Effector memory CD4-positive, alpha-beta T cell (primary cell): ENCODE measurements around the gene MSMP.

Experiments used
- DNase-seq, 3 donors: peaks; one replicate each; pipeline ENCODE4 v3.0.0-alpha.2; 2020
- H3K27ac ChIP-seq: 2 replicates; pipeline ENCODE4 v1.7.0; 2013; ENCODE audit warnings: mild to moderate bottlenecking, low read length, moderate library complexity; ENCODE audit not compliant: insufficient read depth, poor library complexity, severe bottlenecking
- H3K27me3 ChIP-seq: replicated peaks from 2 replicates; pipeline ENCODE4 v1.7.0; 2013; ENCODE audit warnings: mild to moderate bottlenecking, low read length; ENCODE audit not compliant: insufficient read depth, control insufficient read depth, poor library complexity, severe bottlenecking
- H3K36me3 ChIP-seq: 2 replicates; pipeline ENCODE4 v1.7.0; 2013; ENCODE audit warnings: mild to moderate bottlenecking, low read length, moderate library complexity; ENCODE audit not compliant: control insufficient read depth, insufficient read depth
- H3K4me1 ChIP-seq: 2 replicates; pipeline ENCODE4 v1.7.0; 2013; ENCODE audit warnings: low read length, mild to moderate bottlenecking; ENCODE audit not compliant: control insufficient read depth, insufficient read depth, poor library complexity, severe bottlenecking
- H3K4me3 ChIP-seq: 2 replicates; pipeline ENCODE4 v1.7.0; 2013; ENCODE audit warnings: low read length, low read depth, mild to moderate bottlenecking; ENCODE audit not compliant: insufficient read depth, poor library complexity, severe bottlenecking
- H3K9me3 ChIP-seq: 2 replicates; pipeline ENCODE4 v1.7.0; 2013; ENCODE audit warnings: mild to moderate bottlenecking, low read length, moderate library complexity; ENCODE audit not compliant: control insufficient read depth

The MSMP gene

GRCh38 chr9:35757226-35757891, 3.3 kb upstream of the MSMP start:
- Histone ChIP-seq H3K27ac (peak overlapping the region; percentile 77), H3K4me3 (peak overlapping the region; percentile 81), H3K9me3 (no peaks in the 10 kb centered on the region), H3K36me3 (peaks cover 13% of the 10 kb centered on the region), H3K4me1 (peaks cover 6% of the 10 kb centered on the region), H3K27me3 (no peaks in the 10 kb centered on the region)
- DNase-seq = no peak

DNA sequence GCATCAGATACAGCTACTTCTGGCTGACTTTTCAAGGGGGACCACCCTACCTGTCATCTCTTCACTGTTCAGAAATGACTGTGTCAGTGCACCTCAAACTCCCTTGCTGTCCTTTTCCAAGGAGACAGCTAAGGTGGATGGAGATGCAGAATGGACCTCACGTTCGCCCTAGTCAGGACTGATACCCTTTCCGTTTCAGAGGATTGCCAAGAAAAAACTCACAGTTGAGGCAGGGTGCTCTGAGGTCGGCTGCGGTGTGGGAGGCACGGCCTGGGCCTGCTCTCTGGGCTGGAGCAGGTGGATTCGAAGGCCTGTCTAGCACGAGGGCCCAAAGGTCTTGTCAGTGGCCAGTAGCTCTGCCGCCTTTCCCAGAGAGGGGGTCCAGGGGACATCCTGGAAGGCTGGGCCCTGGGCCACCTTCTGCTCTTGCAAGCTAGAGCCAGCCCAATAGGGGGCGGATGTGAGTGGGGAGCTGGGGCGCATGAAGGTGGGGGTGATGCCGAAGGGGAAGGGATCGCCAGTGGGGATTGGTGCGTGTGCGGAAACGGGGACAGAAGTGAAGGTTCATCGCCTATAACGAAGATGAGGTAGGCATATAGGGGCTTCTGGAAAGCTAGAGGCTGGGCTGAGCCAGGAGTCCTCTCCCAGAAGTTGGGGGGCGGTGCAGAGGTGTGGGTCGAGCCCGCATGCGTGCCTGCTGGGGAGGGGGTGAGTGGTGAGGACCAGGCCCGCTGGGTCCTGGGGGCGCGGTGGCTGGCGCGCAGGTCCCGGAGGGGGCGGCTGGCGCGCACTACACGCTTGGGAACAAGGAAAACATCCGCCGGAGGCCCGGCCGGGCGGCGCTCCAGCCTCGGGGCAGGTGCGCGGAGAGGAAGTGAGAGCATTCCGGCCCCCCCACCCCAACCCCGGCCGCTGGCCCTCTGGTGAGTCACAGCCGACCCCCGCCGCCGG, 2.5 kb upstream of the MSMP start:
- peak; percentile 45 to 65 (median 54) for DNase-seq
- Histone ChIP-seq H3K4me1 (peaks cover 6% of the 10 kb centered on the region), H3K27ac (peak overlapping the region; percentile 77), H3K9me3 (no peaks in the 10 kb centered on the region), H3K36me3 (peaks cover 20% of the 10 kb centered on the region), H3K27me3 (no peaks in the 10 kb centered on the region), H3K4me3 (peak overlapping the region; percentile 81)

DNA sequence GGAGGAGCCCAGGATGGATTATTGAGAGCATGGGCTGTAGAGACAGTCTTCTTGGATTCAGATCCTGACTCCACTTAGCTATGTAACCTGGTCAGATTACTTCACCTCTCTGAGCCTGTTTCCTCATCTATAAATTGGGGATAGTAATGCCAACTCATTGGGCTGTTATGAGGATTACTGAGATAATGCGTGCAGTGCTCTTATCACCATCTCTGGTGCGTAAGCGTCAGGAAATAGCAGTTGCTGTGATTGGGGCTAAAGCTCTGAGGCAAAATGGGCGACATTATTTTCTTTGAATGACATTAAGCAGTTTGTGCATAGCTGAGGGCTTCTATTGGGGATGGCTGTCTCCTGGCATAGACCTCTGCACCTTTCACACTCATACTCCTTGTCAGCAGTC, 995 bp upstream of the MSMP start:
- no peaks in the 10 kb centered on the region for H3K9me3 ChIP-seq
- H3K4me1 ChIP-seq = peaks cover 9% of the 10 kb centered on the region
- H3K27me3 ChIP-seq = no peaks in the 10 kb centered on the region
- no peak for DNase-seq
- H3K36me3 ChIP-seq = peaks cover 29% of the 10 kb centered on the region
- no peak overlapping the region for H3K27ac ChIP-seq
- no peak overlapping the region for H3K4me3 ChIP-seq

GRCh38 chr9:35753466-35753865, 610 bp downstream of the MSMP start:
- H3K4me1 ChIP-seq = peaks cover 17% of the 10 kb centered on the region
- no peaks in the 10 kb centered on the region for H3K27me3 ChIP-seq
- H3K4me3 ChIP-seq = no peak overlapping the region
- H3K27ac ChIP-seq = no peak overlapping the region
- no peak for DNase-seq
- peaks cover 29% of the 10 kb centered on the region for H3K36me3 ChIP-seq
- no peaks in the 10 kb centered on the region for H3K9me3 ChIP-seq

DNA sequence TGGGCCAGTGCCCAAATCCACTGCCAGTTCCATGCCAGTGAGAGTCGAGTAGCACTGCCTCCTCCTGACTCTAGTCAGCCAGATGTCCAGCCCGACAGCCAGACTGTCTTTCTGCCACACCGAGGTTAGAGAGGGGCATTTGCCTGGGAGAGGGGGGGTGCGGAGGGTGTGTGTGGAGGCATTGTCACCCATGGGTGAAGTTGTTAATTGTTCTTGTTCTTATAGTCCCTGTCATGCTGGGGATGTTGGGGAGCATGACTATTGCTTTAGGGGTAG, 3.9 kb downstream of the MSMP start:
- Histone ChIP-seq H3K27ac (peak overlapping the region; percentile 80), H3K4me3 (peak overlapping the region; percentile 91), H3K36me3 (peaks cover 29% of the 10 kb centered on the region), H3K9me3 (no peaks in the 10 kb centered on the region), H3K27me3 (no peaks in the 10 kb centered on the region), H3K4me1 (peaks cover 36% of the 10 kb centered on the region)
- DNase-seq = no peak

DNA sequence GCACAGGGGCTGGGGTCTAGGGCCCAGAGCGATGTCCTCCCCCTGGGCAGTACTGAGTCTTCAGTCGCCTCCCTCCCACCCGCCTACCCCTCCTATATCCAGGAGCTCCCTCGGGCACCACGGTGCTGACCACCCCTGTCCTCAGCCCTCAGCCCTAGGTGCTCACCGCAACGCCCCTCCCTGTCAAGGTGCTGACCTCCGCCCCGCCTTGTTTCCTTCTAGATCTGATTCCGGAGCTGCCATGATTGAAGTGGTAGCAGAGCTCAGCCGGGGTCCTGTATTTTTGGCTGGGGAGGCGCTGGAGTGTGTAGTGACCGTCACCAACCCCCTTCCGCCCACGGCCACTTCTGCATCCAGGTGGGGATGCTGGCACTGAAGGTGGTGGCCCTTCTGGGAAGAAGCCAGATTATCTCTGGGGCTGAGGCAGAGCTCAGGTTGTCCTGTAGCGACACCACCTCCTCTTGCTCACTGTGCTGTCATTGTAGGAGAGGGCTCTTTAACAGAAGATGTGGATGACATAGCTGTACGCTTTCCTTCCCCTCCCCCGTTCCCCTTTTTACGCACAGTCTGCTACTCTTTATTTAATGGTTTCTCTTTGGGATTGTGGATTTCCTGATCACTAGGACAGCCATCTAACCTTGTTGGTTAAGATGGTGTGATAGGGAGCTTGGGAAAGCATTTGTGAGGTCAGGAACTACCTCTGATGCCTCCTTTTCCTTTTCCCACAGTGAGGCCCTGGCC, 4.4 kb downstream of the MSMP start:
- H3K9me3 ChIP-seq = no peaks in the 10 kb centered on the region
- H3K4me3 ChIP-seq = peak overlapping the region; percentile 91
- peaks cover 30% of the 10 kb centered on the region for H3K36me3 ChIP-seq
- peaks cover 36% of the 10 kb centered on the region for H3K4me1 ChIP-seq
- H3K27ac ChIP-seq = peak overlapping the region; percentile 80
- H3K27me3 ChIP-seq = no peaks in the 10 kb centered on the region
- peak in 2 of 3 donors; percentile 29 to 42 for DNase-seq

DNA sequence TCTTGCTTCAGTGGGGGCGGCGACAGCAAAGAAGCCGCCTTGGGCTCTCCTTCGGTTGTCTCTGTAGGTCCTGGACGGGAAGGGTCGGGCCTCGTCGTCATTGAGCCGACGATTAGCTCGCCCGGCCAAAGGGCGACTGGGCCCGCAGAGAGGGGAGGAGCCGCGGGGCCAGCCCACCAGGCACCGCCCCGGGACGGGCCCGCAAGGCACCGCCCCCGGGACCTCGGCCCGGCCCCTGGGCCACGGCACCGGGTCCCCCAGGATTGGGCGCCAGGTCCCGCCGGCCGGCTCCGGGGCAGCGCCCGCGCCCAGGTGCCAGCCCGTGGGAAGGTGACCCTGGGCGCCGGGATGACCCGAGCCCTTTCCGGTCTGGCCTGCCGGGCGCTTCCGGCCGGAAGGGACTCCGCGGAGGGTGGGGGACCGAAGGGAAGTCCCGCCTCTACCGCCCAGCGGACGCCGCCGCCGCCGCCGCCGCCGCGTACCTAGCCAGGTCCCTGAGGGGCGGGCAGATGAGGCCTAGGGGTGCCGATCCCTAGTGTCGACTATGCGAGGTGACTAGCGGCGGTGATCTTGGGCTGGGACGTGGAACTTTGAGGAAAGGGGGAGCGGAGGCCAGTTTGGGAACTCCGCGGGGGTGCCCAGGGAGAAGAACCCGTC, 5.1 kb downstream of the MSMP start, which contains the start of the genes GBA2 and RGP1:
GBA2 (minus strand) TSS at position 371 of the 657 bp plus-strand sequence. CDS start 524 bp downstream, outside the sequence.
RGP1 (plus strand) TSS at position 430 of the 657 bp plus-strand sequence. CDS start 469 bp downstream, outside the sequence.
- peak within 1 kb of the TSS; percentile 91 for H3K4me3 ChIP-seq
- peaks cover 36% of the 10 kb centered on the region for H3K4me1 ChIP-seq
- H3K9me3 ChIP-seq = no peaks in the 10 kb centered on the region
- H3K27ac ChIP-seq = peak within 1 kb of the TSS; percentile 80
- H3K27me3 ChIP-seq = no peaks in the 10 kb centered on the region
- peak; percentile 54 to 62 (median 55) for DNase-seq
- H3K36me3 ChIP-seq = peaks cover 37% of the 10 kb centered on the region

DNA sequence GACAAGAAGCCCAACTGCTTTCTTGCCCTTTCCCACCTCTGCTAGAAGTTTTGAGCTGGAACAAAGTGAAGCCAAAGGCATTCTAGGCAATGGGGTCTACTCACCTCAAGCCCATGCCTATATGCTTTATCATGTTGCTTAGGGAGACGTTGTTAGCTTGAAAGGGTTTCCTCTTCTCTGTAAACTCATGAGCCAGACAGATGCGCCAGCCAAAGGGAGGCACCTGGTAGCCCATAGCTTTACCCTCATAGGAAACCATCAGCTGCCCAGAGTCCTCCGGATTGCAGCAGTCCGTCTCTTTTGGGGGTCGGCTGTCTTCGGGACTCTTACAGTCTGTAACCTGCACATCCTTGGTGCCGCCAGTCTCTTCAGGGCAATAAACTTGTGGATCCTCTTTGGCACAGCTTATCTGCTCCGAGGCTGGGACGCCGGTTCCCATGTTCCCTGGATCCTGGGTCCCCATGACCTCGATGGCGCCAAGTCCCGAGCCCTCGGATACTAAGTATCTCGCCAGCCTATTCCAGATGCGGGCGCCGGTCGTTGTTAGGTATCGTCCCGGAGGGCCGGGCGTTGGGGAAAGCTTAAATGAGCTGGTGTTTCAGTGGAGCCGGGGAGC, 5.7 kb downstream of the MSMP start:
- H3K4me1 ChIP-seq = peaks cover 36% of the 10 kb centered on the region
- H3K9me3 ChIP-seq = no peaks in the 10 kb centered on the region
- H3K36me3 ChIP-seq = peaks cover 40% of the 10 kb centered on the region

GRCh38 chr9:35746583-35746982, 7.5 kb downstream of the MSMP start:
- peak overlapping the region; percentile 91 for H3K4me3 ChIP-seq
- H3K27me3 ChIP-seq = no peaks in the 10 kb centered on the region
- peaks cover 36% of the 10 kb centered on the region for H3K4me1 ChIP-seq
- H3K9me3 ChIP-seq = no peaks in the 10 kb centered on the region
- no peak for DNase-seq
- no peak overlapping the region for H3K27ac ChIP-seq
- peaks cover 29% of the 10 kb centered on the region for H3K36me3 ChIP-seq

More for the DNA sequence above, 5.7 kb downstream of the MSMP start:
- H3K27ac ChIP-seq = peak overlapping the region; percentile 80
- no peak for DNase-seq
- H3K4me3 ChIP-seq = peak overlapping the region; percentile 91
- H3K27me3 ChIP-seq = no peaks in the 10 kb centered on the region
